ENCODE data around the gene DTHD1. TPM values are rescaled to one million over a fixed set of nuclear protein-coding genes. Genes with fewer than 3 reads are reported as not detected.

Gene DTHD1
- total RNA-seq, 1 experiment from 2014 or later: not detected

GRCh38 chr4:36333303-36333877, 52.0 kb downstream of the DTHD1 start:
- CTCF ChIA-PET: no interaction called here
- POLR2A ChIA-PET: no interaction called here
- intact Hi-C loops (cut with micrococcal nuclease; ENCODE audit: unreplicated experiment): no loop called here
- BruUV-seq (replicated peaks): no TSS peak
- no peaks in the 10 kb centered on the region for H3K36me3 ChIP-seq (ENCODE audit: control insufficient read depth, insufficient read depth, low read length)
- Mint-ChIP-seq H3K4me1 (ENCODE audit: low read depth, unreplicated experiment) (no peaks in the 10 kb centered on the region), H3K9me3 (ENCODE audit: unreplicated experiment) (no peaks in the 10 kb centered on the region), H3K36me3 (ENCODE audit: insufficient read depth, unreplicated experiment) (no peaks in the 10 kb centered on the region), H3K4me3 (ENCODE audit: unreplicated experiment) (no peak overlapping the region), H3K27ac (ENCODE audit: unreplicated experiment) (no peak overlapping the region), H3K27me3 (ENCODE audit: insufficient read depth, unreplicated experiment) (no peaks in the 10 kb centered on the region)
- no peak for DNase-seq
- H3K9me3 ChIP-seq: no peaks in the 10 kb centered on the region
- TF ChIP-seq CTCF (IDR thresholded peaks at IDR 0.05; ENCODE audit: insufficient read depth in 1 of 2, low read depth in 1 of 2, low read length in 1 of 2, severe bottlenecking in 1 of 2, unreplicated experiment in 1 of 2): no peak
- no peak overlapping the region for H3K4me3 ChIP-seq (ENCODE audit: low read depth, low read length)
- no peaks in the 10 kb centered on the region for H3K27me3 ChIP-seq (replicated peaks; ENCODE audit: control insufficient read depth, insufficient read depth, low read length)
- H3K4me1 ChIP-seq: no peaks in the 10 kb centered on the region

- BruUV-seq (replicated peaks): no TSS peak
- H3K36me3 Mint-ChIP-seq (ENCODE audit: insufficient read depth, unreplicated experiment): no peaks in the 10 kb centered on the region
- H3K9me3 ChIP-seq: no peaks in the 10 kb centered on the region
- no peak overlapping the region for H3K27ac Mint-ChIP-seq (ENCODE audit: unreplicated experiment)
- H3K4me1 ChIP-seq: no peaks in the 10 kb centered on the region
- H3K27me3 ChIP-seq (replicated peaks; ENCODE audit: control insufficient read depth, insufficient read depth, low read length): no peaks in the 10 kb centered on the region
- POLR2A ChIA-PET: no interaction called here
- no peaks in the 10 kb centered on the region for H3K9me3 Mint-ChIP-seq (ENCODE audit: unreplicated experiment)
- no peak for DNase-seq
- H3K4me1 Mint-ChIP-seq (ENCODE audit: low read depth, unreplicated experiment): no peaks in the 10 kb centered on the region
- H3K36me3 ChIP-seq (ENCODE audit: control insufficient read depth, insufficient read depth, low read length): no peaks in the 10 kb centered on the region
- H3K27me3 Mint-ChIP-seq (ENCODE audit: insufficient read depth, unreplicated experiment): no peaks in the 10 kb centered on the region
- no peak overlapping the region for H3K4me3 ChIP-seq (ENCODE audit: low read depth, low read length)
- TF ChIP-seq CTCF (IDR thresholded peaks at IDR 0.05; ENCODE audit: insufficient read depth in 1 of 2, low read depth in 1 of 2, low read length in 1 of 2, severe bottlenecking in 1 of 2, unreplicated experiment in 1 of 2): no peak
- H3K4me3 Mint-ChIP-seq (ENCODE audit: unreplicated experiment): no peak overlapping the region
- intact Hi-C loops (cut with micrococcal nuclease; ENCODE audit: unreplicated experiment): no loop called here
- CTCF ChIA-PET: no interaction called here
Measured at GRCh38 chr4:36337665-36338185, 56.3 kb downstream of the DTHD1 start.

- Histone ChIP-seq H3K4me3 (ENCODE audit: low read depth, low read length) (no peak overlapping the region), H3K4me1 (no peaks in the 10 kb centered on the region), H3K36me3 (ENCODE audit: control insufficient read depth, insufficient read depth, low read length) (no peaks in the 10 kb centered on the region), H3K27me3 (replicated peaks; ENCODE audit: control insufficient read depth, insufficient read depth, low read length) (no peaks in the 10 kb centered on the region), H3K9me3 (no peaks in the 10 kb centered on the region)
- Mint-ChIP-seq H3K9me3 (ENCODE audit: unreplicated experiment) (no peaks in the 10 kb centered on the region), H3K27ac (ENCODE audit: unreplicated experiment) (no peak overlapping the region), H3K4me1 (ENCODE audit: low read depth, unreplicated experiment) (no peaks in the 10 kb centered on the region), H3K27me3 (ENCODE audit: insufficient read depth, unreplicated experiment) (no peaks in the 10 kb centered on the region), H3K36me3 (ENCODE audit: insufficient read depth, unreplicated experiment) (no peaks in the 10 kb centered on the region), H3K4me3 (ENCODE audit: unreplicated experiment) (no peak overlapping the region)
- ChIA-PET POLR2A (no interaction called here), CTCF (no interaction called here)
- TF ChIP-seq CTCF (IDR thresholded peaks at IDR 0.05; ENCODE audit: insufficient read depth in 1 of 2, low read depth in 1 of 2, low read length in 1 of 2, severe bottlenecking in 1 of 2, unreplicated experiment in 1 of 2): no peak
- no TSS peak for BruUV-seq (replicated peaks)
- intact Hi-C loops (cut with micrococcal nuclease; ENCODE audit: unreplicated experiment): no loop called here
- DNase-seq: no peak
Measured at GRCh38 chr4:36338973-36339372, 57.6 kb downstream of the DTHD1 start.

All from Caco-2 (cell line).